GM12875 (cell line): ENCODE measurements around the gene CERK.

Source experiments
- H3K4me3 ChIP-seq: one replicate; pipeline ENCODE4 v1.5.1; 2011; ENCODE audit warnings: low read depth, low read length, control low read depth
- CTCF ChIP-seq: IDR thresholded peaks from 2 replicates; pipeline ENCODE4 v1.5.1; 2011; ENCODE audit warnings: low read depth, mild to moderate bottlenecking, control low read depth, inconsistent platforms, low read length, moderate library complexity, borderline replicate concordance; ENCODE audit not compliant: insufficient read depth

CERK gene

GRCh38 chr22:46641811-46642266, 96.2 kb downstream of the CERK start:
- no peak for TF ChIP-seq CTCF
- no peak overlapping the region for H3K4me3 ChIP-seq

GRCh38 chr22:46640293-46641055, 97.6 kb downstream of the CERK start:
- H3K4me3 ChIP-seq, result no peak overlapping the region
- no peak for TF ChIP-seq CTCF

- no peak for TF ChIP-seq CTCF
- H3K4me3 ChIP-seq, result no peak overlapping the region
Observed at GRCh38 chr22:46639843-46640242, 98.2 kb downstream of the CERK start.

- H3K4me3 ChIP-seq, result no peak overlapping the region
- TF ChIP-seq CTCF, result no peak
Observed at GRCh38 chr22:46638601-46639431, 99.2 kb downstream of the CERK start.

GRCh38 chr22:46637711-46638600, 100.1 kb downstream of the CERK start:
- TF ChIP-seq CTCF, result no peak
- no peak overlapping the region for H3K4me3 ChIP-seq

- TF ChIP-seq CTCF, result no peak
- no peak overlapping the region for H3K4me3 ChIP-seq
Observed at GRCh38 chr22:46636221-46637002, 101.6 kb downstream of the CERK start.
